Sigmoid colon (tissue), 7 donors: ENCODE results near the gene MAGOHB. TPM values are rescaled to one million over a fixed set of nuclear protein-coding genes. Genes with fewer than 3 reads are reported as not detected.

Experiments
- DNase-seq: peaks from one replicate; pipeline ENCODE4 v3.0.0-alpha.2; 2019
- H3K27ac ChIP-seq, 4 donors: fragments of 200-600 bp; sonication (generic); one replicate each; pipeline ENCODE4 v1.5.1; 2016 to 2019; ENCODE audit warnings: mild to moderate bottlenecking in 1 of 4
- H3K27me3 ChIP-seq, 3 donors: fragments of 200-600 bp; sonication (generic); one replicate each; pipeline ENCODE4 v1.5.1; 2019; ENCODE audit warnings: mild to moderate bottlenecking in 1 of 3
- H3K36me3 ChIP-seq, 4 donors: fragments of 200-600 bp; sonication (generic); one replicate each; pipeline ENCODE4 v1.5.1; 2016 to 2019
- H3K4me1 ChIP-seq, 4 donors: fragments of 200-600 bp; sonication (generic); one replicate each; pipeline ENCODE4 v1.5.1; 2017 to 2019
- H3K4me3 ChIP-seq, 4 donors: fragments of 200-600 bp; sonication (generic); one replicate each; pipeline ENCODE4 v1.5.1; 2017 to 2019; ENCODE audit warnings: mild to moderate bottlenecking in 2 of 4, moderate library complexity in 1 of 4
- H3K9me3 ChIP-seq, 4 donors: fragments of 200-600 bp in 3 of 4; sonication (generic) in 3 of 4; one replicate each; pipeline versions ENCODE4 v1.5.1 to v1.6.1; 2013 to 2019
- CTCF ChIP-seq, 4 experiments: fragments of 450-650 bp in 3 of 4; fragments of 200-600 bp in 1 of 4; IDR thresholded peaks; one replicate each; pipeline ENCODE4 v1.5.1; 2016 to 2019; ENCODE audit warnings: antibody characterized with exemption in 4 of 4, mild to moderate bottlenecking in 3 of 4, moderate library complexity in 2 of 4
- EP300 ChIP-seq, 4 donors: sonication (generic); formaldehyde crosslinking; IDR thresholded peaks; one replicate each; pipeline ENCODE4 v1.6.1; 2017; ENCODE audit warnings: antibody characterized with exemption in 4 of 4
- POLR2A ChIP-seq, 2 donors: fragments of 450-650 bp; IDR thresholded peaks; one replicate each; pipeline ENCODE4 v1.6.1; 2016; ENCODE audit warnings: antibody characterized with exemption in 2 of 2, mild to moderate bottlenecking in 2 of 2, moderate library complexity in 2 of 2
- POLR2AphosphoS5 ChIP-seq, 4 donors: sonication (generic); formaldehyde crosslinking; IDR thresholded peaks; one replicate each; pipeline ENCODE4 v1.6.1; 2017; ENCODE audit warnings: antibody characterized with exemption in 4 of 4
- WGBS, 2 donors: extraction: QIAGEN DNeasy Blood & Tissue Kit; methylation state at CpG; one replicate each; pipeline ENCODE4 v1.1.7; 2013; 5-methylcytosine and 5-hydroxymethylcytosine counted together
- intact Hi-C: fragments of 100-400 bp; cut with DNase I; formaldehyde crosslinking; loops from one replicate; pipeline ENCODE4 v1.15.1; 2023
- polyA plus RNA-seq, 3 donors: library from polyadenylated mRNA; stranded (reverse); fragments of 200-250 nt; gene quantifications; one replicate each; pipeline ENCODE4 v1.2.3, GENCODE V29; 2013
- total RNA-seq, 4 donors: library from RNA; depleted of rRNA; stranded (reverse); fragments of >200 nt; gene quantifications; one replicate each; pipeline ENCODE4 v1.1.0, GENCODE V29; 2016
- donor health status: healthy with polysubstance abuse.
- donor health status: Bipolar disorder and iron deficiency.
- donor health status: healthy.

The MAGOHB gene
- total and polyA plus RNA-seq, 7 donors, result 8.6 to 25.7 (median 17.4) TPM

GRCh38 chr12:10554228-10554755 lies 59.1 kb downstream of the MAGOHB start:
- TF ChIP-seq POLR2AphosphoS5 (IDR thresholded peaks at IDR 0.05) (no peak), POLR2A (IDR thresholded peaks at IDR 0.05) (no peak), EP300 (IDR thresholded peaks at IDR 0.05) (no peak), CTCF (IDR thresholded peaks at IDR 0.05) (no peak)
- intact Hi-C loops, result no loop called here
- H3K27ac ChIP-seq, result no peak overlapping the region
- H3K4me3 ChIP-seq, result no peak overlapping the region
- H3K36me3 ChIP-seq, result no peaks in the 10 kb centered on the region
- no peaks in the 10 kb centered on the region for H3K4me1 ChIP-seq
- H3K9me3 ChIP-seq, result no peaks in the 10 kb centered on the region
- WGBS, 2 donors, result 63 to 86% methylated on average over 6 of the region's 6 CpGs
- no peak for DNase-seq
- no peaks in the 10 kb centered on the region for H3K27me3 ChIP-seq

Other genes with a start within 250 kb of the MAGOHB start
- gene KLRK1, start 223.6 kb downstream of the MAGOHB start, total RNA-seq, result 1 to 10 TPM in 2 of 4 donors, under 1 TPM in 1, not detected in 1; 0.33 to 1.8 (median 1.7) TPM
- gene KLRK1, start 223.6 kb downstream of the MAGOHB start, polyA plus RNA-seq, result 10 to 100 TPM in 1 of 3 donors, 1 to 10 TPM in 1, not detected in 1; 2.4 to 16.0 TPM
- under 1 TPM in 1 of 4 donors, not detected in 3; 0.54 TPM for gene KLRC4, start 203.9 kb downstream of the MAGOHB start, total RNA-seq
- under 1 TPM in 1 of 3 donors, not detected in 2; 0.23 TPM for gene KLRC4, start 203.9 kb downstream of the MAGOHB start, polyA plus RNA-seq
- not detected for gene KLRC3, start 193.0 kb downstream of the MAGOHB start, total RNA-seq
- 1 to 10 TPM in 1 of 3 donors, not detected in 2; 1.8 TPM for gene KLRC3, start 193.0 kb downstream of the MAGOHB start, polyA plus RNA-seq
- gene KLRC2, start 177.6 kb downstream of the MAGOHB start, total RNA-seq, result under 1 TPM in 1 of 4 donors, not detected in 3; 0.49 TPM
- under 1 TPM in 1 of 3 donors, not detected in 2; 0.74 TPM for gene KLRC2, start 177.6 kb downstream of the MAGOHB start, polyA plus RNA-seq
- not detected for gene KLRC1, start 160.2 kb downstream of the MAGOHB start, total RNA-seq
- gene KLRC1, start 160.2 kb downstream of the MAGOHB start, polyA plus RNA-seq, result 1 to 10 TPM in 2 of 3 donors, under 1 TPM in 1; 0.69 to 1.8 (median 1.3) TPM
- gene EIF2S3B, start 107.7 kb downstream of the MAGOHB start, total RNA-seq, result 1 to 10 TPM in 1 of 4 donors, under 1 TPM in 2, not detected in 1; 0.36 to 1.1 (median 0.66) TPM
- gene EIF2S3B, start 107.7 kb downstream of the MAGOHB start, polyA plus RNA-seq, result 1 to 10 TPM in 1 of 3 donors, under 1 TPM in 1, not detected in 1; 0.55 to 1.2 TPM
- under 1 TPM in 3 of 4 donors, not detected in 1; 0.16 to 0.54 (median 0.36) TPM for gene STYK1, start 60.4 kb upstream of the MAGOHB start, total RNA-seq
- 10 to 100 TPM in 1 of 3 donors, 1 to 10 TPM in 2; 6.9 to 14.1 (median 9.0) TPM for gene STYK1, start 60.4 kb upstream of the MAGOHB start, polyA plus RNA-seq
- 100 to 1,000 TPM; 281 to 596 (median 407) TPM for gene YBX3, start 109.7 kb upstream of the MAGOHB start, total RNA-seq
- gene YBX3, start 109.7 kb upstream of the MAGOHB start, polyA plus RNA-seq, result 100 to 1,000 TPM in 2 of 3 donors, 10 to 100 TPM in 1; 81.8 to 244 (median 153) TPM
- not detected for gene TAS2R7, start 189.0 kb upstream of the MAGOHB start, total RNA-seq
- gene TAS2R7, start 189.0 kb upstream of the MAGOHB start, polyA plus RNA-seq, result not detected
- gene TAS2R8, start 193.7 kb upstream of the MAGOHB start, total RNA-seq, result under 1 TPM in 1 of 4 donors, not detected in 3; 0.49 TPM
- gene TAS2R8, start 193.7 kb upstream of the MAGOHB start, polyA plus RNA-seq, result not detected
- gene TAS2R9, start 196.6 kb upstream of the MAGOHB start, total RNA-seq, result not detected
- not detected for gene TAS2R9, start 196.6 kb upstream of the MAGOHB start, polyA plus RNA-seq
- 1 to 10 TPM in 1 of 4 donors, under 1 TPM in 2, not detected in 1; 0.33 to 2.9 (median 0.54) TPM for gene TAS2R10, start 212.7 kb upstream of the MAGOHB start, total RNA-seq
- under 1 TPM in 1 of 3 donors, not detected in 2; 0.09 TPM for gene TAS2R10, start 212.7 kb upstream of the MAGOHB start, polyA plus RNA-seq
- 1 to 10 TPM in 3 of 4 donors, under 1 TPM in 1; 0.68 to 4.4 (median 1.4) TPM for gene PRR4, start 235.9 kb upstream of the MAGOHB start, total RNA-seq
- gene PRR4, start 235.9 kb upstream of the MAGOHB start, polyA plus RNA-seq, result 1 to 10 TPM in 2 of 3 donors, not detected in 1; 1.2 to 2.8 TPM